Glutamatergic neuron (in vitro differentiated cells): Measurements from ENCODE around the gene EME1. TPM values are rescaled to one million over a fixed set of nuclear protein-coding genes. Genes with fewer than 3 reads are reported as not detected.

Source experiments
- DNase-seq: peaks from one replicate; pipeline ENCODE4 v3.0.0; 2022
- H3K27ac Mint-ChIP-seq: one replicate; pipeline ENCODE4 v1.8.0; 2020; ENCODE audit warnings: mild to moderate bottlenecking, mixed read lengths, inconsistent platforms; ENCODE audit not compliant: unreplicated experiment
- H3K27me3 Mint-ChIP-seq: one replicate; pipeline ENCODE4 v1.8.0; 2020; ENCODE audit warnings: mild to moderate bottlenecking, moderate library complexity, mixed read lengths, inconsistent platforms; ENCODE audit not compliant: unreplicated experiment
- H3K36me3 Mint-ChIP-seq: one replicate; pipeline ENCODE4 v1.8.0; 2020; ENCODE audit warnings: mild to moderate bottlenecking, mixed read lengths, inconsistent platforms; ENCODE audit not compliant: unreplicated experiment
- H3K4me1 Mint-ChIP-seq: one replicate; pipeline ENCODE4 v1.8.0; 2020; ENCODE audit warnings: mild to moderate bottlenecking, low read depth, mixed read lengths, inconsistent platforms; ENCODE audit not compliant: unreplicated experiment
- H3K4me3 Mint-ChIP-seq: one replicate; pipeline ENCODE4 v1.8.0; 2020; ENCODE audit warnings: mild to moderate bottlenecking, mixed read lengths, inconsistent platforms; ENCODE audit not compliant: unreplicated experiment
- H3K9me3 Mint-ChIP-seq: one replicate; pipeline ENCODE4 v1.8.0; 2020; ENCODE audit warnings: mild to moderate bottlenecking, moderate library complexity, mixed read lengths, inconsistent platforms; ENCODE audit not compliant: unreplicated experiment
- total RNA-seq: library from RNA; stranded (reverse); fragmentation: NEBNext Ultra II Directional; extraction: Animal tissue kit (Norgen Biotek cat#: 25700); gene quantifications from one replicate; pipeline ENCODE4 v1.2.1, GENCODE V29; 2021; ENCODE audit not compliant: unreplicated experiment
- TF ChIP-seq, protein P1 (sequence below): fragments of 200-600 bp; sonication (generic); IDR thresholded peaks from one replicate; pipeline ENCODE4 v1.5.0; 2021; ENCODE audit not compliant: partially characterized antibody, unreplicated experiment

Gene EME1
- total RNA-seq, 1 donor from 2014 or later, result 4.7 TPM

DNA sequence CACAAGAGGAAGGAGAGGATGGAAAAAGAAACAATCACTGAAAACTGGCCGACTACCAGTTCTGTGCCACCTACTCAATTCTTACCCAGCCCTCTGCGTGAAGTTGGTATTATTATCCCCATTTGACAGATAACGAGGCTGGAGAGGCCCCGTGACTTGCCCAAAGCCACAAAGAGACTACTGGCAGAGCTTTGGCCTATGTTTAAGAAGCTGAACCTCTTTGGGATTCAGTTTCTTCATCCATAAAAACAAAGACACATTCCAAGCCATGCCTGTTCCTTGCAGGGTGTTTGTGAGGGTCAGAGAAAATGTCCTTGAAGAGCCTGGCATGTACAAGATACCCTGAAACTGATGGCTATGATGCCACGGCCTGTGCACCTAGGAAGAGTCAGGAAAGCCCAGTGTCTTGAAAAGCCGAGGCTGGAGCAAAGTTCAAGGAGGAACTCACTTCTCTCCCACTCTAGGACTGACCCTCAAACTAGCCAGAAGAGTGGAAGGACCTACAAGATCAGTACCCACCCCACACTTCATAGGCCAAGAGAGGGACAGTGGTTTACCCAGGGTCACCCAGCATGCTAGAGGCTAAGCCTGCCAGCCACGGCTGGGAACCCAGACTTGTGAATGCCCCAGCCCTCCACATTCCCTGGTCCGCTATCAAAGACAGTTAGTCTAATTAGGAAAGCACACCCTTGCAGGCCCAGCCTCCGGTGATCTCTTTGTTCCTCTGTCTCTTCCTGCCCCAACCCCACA is 51.4 kb downstream of the EME1 start:
- H3K4me3 Mint-ChIP-seq, result no peak overlapping the region
- no peak overlapping the region for H3K27ac Mint-ChIP-seq
- peaks cover 4% of the 10 kb centered on the region for H3K27me3 Mint-ChIP-seq
- H3K36me3 Mint-ChIP-seq, result peaks cover 2% of the 10 kb centered on the region
- no peak for DNase-seq
- H3K9me3 Mint-ChIP-seq, result peaks cover 3% of the 10 kb centered on the region
- peaks cover 12% of the 10 kb centered on the region for H3K4me1 Mint-ChIP-seq
- TF ChIP-seq, protein P1, sequence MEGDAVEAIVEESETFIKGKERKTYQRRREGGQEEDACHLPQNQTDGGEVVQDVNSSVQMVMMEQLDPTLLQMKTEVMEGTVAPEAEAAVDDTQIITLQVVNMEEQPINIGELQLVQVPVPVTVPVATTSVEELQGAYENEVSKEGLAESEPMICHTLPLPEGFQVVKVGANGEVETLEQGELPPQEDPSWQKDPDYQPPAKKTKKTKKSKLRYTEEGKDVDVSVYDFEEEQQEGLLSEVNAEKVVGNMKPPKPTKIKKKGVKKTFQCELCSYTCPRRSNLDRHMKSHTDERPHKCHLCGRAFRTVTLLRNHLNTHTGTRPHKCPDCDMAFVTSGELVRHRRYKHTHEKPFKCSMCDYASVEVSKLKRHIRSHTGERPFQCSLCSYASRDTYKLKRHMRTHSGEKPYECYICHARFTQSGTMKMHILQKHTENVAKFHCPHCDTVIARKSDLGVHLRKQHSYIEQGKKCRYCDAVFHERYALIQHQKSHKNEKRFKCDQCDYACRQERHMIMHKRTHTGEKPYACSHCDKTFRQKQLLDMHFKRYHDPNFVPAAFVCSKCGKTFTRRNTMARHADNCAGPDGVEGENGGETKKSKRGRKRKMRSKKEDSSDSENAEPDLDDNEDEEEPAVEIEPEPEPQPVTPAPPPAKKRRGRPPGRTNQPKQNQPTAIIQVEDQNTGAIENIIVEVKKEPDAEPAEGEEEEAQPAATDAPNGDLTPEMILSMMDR, result no peak

DNA sequence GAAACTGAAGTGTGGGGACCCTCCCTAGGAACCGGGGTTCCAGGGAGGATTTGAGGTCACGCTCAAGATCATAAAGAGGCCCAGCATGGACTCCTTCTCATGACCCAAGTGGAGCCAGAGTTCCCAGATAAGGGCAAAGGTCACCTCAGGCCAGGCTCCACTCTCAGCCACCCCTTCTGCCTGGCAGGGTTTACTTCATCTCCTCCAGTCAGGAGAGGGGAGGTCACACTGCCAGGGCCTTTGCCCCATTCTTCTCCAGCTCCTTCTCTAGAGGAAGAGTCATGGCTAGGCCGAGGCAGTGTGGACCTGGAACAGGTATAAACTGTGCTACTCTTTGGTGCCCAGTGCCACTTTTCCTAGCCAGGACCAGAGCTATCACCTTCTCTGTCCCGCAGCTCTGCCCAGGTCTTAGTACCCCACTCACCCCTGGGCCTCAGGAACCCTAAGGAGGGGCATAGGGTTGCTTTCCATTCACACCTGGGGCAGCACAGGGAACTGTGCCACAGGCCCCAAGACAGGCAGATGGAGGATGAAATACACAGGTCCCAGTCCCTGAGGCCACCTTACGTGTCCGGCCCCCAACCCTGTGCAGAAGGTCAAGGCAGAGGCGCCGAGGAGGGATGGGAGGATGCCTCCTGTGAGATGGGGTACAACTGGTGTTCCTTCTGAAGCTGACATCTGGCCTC is 52.1 kb downstream of the EME1 start:
- Mint-ChIP-seq H3K27me3 (peaks cover 4% of the 10 kb centered on the region), H3K4me1 (peaks cover 12% of the 10 kb centered on the region), H3K27ac (peak overlapping the region; percentile 96), H3K4me3 (peak overlapping the region; percentile 89), H3K36me3 (no peaks in the 10 kb centered on the region), H3K9me3 (peaks cover 3% of the 10 kb centered on the region)
- TF ChIP-seq, protein P1, result no peak
- DNase-seq, result no peak

DNA sequence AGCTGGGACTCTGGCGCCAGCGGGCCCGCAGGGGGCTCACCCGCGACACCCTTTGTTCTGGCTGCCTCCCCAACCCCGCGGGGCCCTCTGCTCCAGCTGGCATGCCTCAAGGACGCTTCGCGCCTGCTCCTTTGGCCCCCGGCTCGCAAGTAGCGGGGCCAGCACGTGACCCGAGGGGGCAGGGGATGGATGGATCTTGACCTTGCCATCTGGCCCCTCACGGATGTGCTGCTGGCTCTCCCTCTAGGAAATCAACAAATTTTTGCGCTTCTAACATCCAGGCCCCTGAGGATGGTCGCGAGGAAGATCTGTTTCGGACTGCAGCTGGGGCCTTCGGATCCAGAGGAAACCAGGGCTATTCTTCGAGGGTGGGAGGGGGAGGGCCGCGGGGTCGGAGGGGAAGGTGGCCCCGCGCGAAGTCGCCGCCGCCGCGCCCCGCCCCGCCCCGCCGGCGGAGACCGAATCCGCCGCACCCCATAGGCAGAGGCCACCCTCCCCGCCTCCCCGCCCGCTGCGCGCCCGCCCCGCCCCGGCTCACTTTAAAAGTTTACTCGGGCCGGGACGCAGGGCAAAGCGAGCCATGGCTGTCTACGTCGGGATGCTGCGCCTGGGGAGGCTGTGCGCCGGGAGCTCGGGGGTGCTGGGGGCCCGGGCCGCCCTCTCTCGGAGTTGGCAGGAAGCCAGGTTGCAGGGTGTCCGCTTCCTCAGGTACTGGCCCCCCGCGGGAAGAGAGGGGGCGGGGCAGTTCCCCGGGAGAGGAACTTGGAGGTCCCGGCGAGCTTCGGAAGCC is 52.8 kb downstream of the EME1 start, which contains the start of gene ACSF2:
TSS of gene ACSF2 (plus strand) at position 537 of the 790 bp plus-strand sequence. CDS start at position 581, 44 bp downstream.
- DNase-seq, result peak; percentile 76
- peaks cover 12% of the 10 kb centered on the region for H3K4me1 Mint-ChIP-seq
- peaks cover 3% of the 10 kb centered on the region for H3K9me3 Mint-ChIP-seq
- H3K27me3 Mint-ChIP-seq, result peaks cover 4% of the 10 kb centered on the region
- H3K36me3 Mint-ChIP-seq, result no peaks in the 10 kb centered on the region
- TF ChIP-seq, protein P1, result no peak
- H3K4me3 Mint-ChIP-seq, result peak within 1 kb of the TSS; percentile 89
- H3K27ac Mint-ChIP-seq, result peak within 1 kb of the TSS; percentile 96

DNA sequence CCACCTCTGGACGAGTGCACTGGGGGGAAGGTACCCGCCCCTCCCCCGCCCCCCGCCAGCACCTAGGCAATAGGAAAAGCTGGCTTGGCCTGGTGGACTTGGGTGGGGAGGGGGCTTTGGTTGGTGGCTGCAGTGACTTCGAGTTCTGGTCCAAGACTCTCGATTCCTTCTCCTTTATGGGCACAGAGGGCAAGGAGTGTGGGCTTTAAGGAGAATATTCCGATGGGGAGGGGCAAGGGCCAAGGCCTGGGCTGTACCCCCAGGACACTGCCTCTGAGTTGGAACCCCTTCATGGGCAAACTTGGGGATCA is 53.4 kb downstream of the EME1 start:
- peak overlapping the region; percentile 82 for H3K4me3 Mint-ChIP-seq
- peaks cover 6% of the 10 kb centered on the region for H3K27me3 Mint-ChIP-seq
- peak overlapping the region; percentile 36 for H3K27ac Mint-ChIP-seq
- TF ChIP-seq, protein P1, result no peak
- H3K36me3 Mint-ChIP-seq, result no peaks in the 10 kb centered on the region
- no peak for DNase-seq
- H3K9me3 Mint-ChIP-seq, result peaks cover 3% of the 10 kb centered on the region
- peaks cover 12% of the 10 kb centered on the region for H3K4me1 Mint-ChIP-seq
